ENCODE measurements around the gene RFNG.

The RFNG gene

GRCh38 chr17:82077617-82078358 is 26.2 kb upstream of the RFNG start:
- DNase-seq (ENCODE audit: low read depth in 2 of 2) = no peak

DNA sequence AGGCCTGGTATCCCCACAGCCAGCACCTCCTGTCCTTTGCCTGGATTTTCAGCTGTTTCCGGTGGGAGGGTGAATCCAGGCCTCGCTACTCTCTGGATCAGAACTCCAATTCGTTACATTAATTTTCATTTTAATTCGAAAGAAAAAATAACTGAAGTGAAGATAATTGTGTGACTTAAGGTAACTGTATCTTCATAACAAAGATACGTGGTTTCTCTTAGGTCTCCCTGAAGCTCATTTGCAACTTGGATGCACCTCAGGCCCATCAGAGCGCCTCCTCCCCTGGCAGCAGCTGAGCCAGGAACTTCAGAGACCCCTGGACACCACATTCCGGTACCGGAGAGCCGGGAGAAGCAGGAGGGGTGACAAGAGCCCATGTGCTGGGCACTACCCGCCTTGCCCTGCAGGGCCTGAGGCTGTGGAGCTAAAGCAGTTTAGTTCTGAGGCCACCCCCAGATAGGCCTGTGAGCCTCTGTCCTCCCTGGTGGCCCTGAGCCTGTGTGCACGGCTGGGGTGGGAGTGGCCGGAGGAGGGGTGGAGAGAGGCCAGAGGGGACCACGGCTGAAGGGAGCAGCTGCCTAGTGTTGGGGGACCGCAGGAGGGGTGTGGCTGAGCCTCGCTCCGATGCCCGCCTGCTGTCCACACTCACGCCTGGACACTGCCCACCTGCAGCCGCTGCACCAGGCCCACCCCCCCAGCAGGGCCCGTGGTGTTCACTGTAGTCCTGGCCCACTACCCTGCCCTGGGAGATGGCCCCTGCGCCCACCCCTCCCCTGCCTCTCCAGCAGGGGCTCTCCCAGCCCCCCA is 25.4 kb upstream of the RFNG start:
- DNase-seq (ENCODE audit: low read depth in 2 of 2) = no peak

- no peak for DNase-seq (ENCODE audit: low read depth in 2 of 2)
Measured at GRCh38 chr17:82076018-82076784, 24.6 kb upstream of the RFNG start.

DNA sequence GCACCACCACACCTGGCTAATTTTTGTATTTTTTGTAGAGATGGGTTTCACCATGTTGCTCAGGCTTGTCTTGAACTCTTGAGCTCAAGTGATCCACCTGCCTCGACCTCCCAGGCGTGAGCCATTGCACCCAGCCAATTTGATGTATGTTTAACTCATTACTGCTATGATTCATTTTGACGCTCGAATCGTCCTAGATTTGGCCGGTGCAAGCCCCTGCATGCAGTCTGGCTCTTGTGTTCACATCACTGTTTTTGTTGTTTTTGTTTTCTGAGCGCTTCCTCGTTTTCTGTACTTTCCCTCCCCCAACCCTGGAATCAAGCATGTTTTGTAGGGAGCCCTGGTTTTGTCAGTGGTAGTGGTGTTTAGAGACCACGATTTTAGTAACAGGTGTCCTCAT is 21.8 kb upstream of the RFNG start:
- DNase-seq (ENCODE audit: low read depth in 2 of 2) = no peak

- no peak for DNase-seq (ENCODE audit: low read depth in 2 of 2)
Measured at GRCh38 chr17:82072827-82073226, 21.2 kb upstream of the RFNG start.

GRCh38 chr17:82070611-82071010 is 19.0 kb upstream of the RFNG start:
- DNase-seq (ENCODE audit: low read depth in 2 of 2) = no peak

DNA sequence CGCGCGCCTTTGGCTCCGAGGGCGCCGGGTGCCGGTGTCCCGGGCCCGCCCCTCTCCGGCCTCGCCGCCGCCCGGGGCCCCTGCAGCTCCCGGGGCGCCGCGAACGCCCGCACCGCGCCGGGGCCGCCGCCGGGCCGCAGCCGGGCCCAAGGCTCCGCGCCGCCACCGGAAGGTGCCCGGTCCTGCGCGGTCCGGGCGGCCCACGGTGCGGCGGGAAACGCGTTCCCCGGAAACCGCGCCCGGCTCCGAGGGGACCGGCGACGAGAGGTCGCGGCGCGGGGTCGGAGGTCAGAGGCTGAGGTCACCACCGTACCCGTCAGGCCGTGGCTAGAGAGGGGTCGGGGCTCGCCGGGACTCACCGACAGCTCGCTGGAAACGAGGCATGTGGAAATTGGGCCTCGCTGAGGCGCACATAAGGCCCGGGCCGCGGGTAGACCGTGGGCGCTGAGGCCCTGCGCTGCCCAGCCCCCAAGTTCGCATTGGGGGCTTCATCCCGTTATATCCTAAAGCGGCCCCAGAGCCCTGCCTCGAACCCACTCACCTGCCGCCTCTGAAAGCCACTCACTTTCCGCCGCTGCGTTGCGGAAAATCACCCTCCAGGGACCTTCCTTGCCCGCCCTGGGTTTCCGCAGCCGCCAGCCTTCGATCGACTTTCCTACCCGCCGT is 14.2 kb upstream of the RFNG start, which contains the start of gene DUS1L:
Gene DUS1L, minus strand, starts transcription at position 167 of the 666 bp plus-strand sequence. CDS start 745 bp downstream, outside the sequence.
- DNase-seq (ENCODE audit: low read depth in 2 of 2) = peak; percentile 19 to 63

- DNase-seq (ENCODE audit: low read depth in 2 of 2) = peak in 1 of 2 donors; percentile 25
Measured at GRCh38 chr17:82065193-82065637, 13.6 kb upstream of the RFNG start.

- DNase-seq (ENCODE audit: low read depth in 2 of 2) = no peak
Measured at GRCh38 chr17:82064433-82065192, 13.0 kb upstream of the RFNG start.

DNA sequence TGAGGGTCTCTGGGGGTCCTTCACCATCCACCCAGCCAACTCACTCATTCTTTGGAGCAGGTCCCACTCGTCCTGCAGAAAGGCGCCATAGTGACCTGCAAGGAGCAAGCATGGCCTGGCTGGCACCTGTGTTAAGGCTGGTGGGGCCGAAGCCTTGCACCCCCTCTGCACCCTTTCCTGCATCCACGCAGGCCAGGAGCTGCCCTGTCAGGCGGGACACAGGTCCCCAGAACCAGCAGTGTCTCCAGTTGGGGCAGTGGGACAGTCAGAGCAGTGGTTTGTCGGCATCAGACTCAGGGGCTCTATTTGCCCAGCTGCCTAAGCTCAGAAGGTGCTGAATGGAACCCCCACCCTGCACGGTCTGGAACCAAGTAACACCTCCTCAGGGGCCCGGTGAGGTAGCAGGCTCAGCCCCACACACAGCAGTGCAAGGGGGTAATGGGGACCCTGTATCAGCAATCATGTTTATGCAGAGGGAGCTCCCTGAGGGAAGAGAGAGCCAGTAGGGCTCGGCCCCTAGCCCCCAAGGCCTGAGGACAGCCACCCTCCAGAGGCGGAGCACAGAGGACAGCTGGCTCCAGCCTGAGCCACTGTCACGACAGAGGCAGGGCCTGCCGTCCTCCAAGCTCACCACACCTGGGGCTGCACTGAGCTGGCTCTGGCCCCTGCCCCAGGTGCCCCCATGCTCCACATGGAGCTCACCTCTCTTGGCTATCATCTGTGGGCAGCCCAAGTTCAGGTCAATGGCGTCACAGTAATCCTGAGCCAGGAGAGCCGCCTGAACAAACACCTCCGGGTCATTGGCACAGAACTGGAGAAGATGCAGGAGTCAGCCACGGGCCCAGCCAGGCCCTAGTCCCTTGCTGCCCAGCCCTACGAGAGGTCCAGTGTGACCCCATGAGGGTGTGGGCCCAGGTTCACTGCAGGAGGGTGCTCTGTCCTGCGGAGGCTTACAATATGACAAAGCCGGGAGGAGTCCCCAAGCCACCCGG is 12.1 kb upstream of the RFNG start:
- DNase-seq (ENCODE audit: low read depth in 2 of 2) = no peak

- DNase-seq (ENCODE audit: low read depth in 2 of 2) = no peak
Measured at GRCh38 chr17:82062984-82063368, 11.4 kb upstream of the RFNG start.

DNA sequence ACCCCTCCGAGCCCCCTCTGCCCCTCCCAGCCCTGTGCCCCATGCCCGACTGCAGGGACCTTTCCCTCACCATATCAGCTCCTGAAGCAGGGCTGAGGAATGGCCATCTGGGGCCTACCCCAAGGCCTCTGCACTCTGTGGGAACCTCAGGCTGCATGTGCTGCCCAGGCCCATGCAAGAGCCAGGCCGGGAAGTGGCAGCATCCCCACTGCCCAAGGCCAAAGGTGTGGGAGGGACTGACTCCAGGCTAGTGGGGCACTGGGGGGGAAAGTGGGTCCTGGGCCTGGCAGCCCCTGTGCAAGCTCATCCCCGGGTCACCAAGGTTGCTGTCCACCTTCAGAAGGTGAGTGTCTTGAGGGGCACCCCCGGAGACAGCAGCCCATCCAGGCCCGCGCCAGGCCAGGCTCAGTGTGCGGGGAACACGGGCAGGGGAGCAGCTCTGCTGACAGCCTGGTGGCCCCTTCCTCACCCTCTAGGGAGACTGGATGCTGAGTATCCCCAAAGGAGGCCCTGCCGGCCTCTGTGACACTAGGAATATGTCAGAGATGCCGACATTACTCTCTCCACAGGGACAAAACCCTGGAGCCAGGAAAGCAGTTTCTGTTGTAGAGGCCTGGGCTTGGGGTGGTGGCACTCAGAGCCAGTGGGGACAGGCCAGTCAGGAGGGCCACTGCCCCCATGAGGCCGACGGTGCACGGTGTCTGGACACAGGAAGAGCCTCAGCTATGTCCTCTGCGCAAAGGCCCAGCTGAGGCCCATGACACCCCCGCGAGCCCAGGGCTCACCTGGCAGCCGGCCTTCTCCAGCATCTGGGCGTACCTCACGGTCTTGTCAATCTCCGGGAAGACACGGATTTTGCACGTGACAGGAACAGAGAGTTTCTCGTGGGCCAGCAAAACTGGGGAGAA is 10.7 kb upstream of the RFNG start:
- no peak for DNase-seq (ENCODE audit: low read depth in 2 of 2)

DNA sequence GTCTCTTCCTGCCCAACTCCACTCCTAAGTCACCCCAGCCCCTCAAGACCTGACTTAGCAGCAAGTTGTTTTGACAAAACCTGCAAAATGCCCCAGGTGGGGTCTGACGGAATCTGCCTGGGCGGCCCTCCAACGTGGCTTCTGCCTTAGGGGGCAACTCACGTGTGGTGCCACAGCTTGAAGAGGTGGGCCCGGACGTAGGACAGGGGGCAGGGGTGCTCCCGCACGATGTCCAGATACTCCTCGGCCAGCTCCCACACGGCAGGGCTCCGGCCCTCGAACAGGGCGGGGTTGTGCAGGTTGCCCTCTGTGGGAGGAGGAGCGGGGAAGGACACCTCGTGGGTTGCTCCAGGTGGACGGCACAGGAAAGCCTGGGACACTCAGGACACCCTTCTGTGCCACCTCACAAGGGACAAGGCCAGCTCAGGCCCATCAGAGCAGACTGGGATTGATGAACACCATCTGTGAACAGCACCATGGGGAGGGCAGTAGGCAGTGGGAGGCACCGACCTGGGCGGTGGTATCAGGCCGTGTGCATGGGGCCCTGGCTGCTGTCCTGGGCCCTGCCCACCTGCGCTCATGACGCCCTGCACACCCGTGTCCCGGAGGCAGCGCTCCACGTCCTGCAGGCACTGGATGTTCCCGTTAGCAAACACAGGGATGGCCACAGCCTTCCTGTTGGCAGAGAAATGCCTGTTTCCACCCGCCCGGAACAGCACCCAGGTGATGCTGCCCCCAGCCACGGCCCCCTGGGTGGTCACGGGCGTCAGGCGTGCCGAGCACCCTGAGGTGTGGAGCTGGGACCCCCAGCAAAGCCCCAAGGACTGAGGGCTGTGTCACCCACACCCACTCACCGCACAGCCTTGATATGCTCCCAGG is 9.7 kb upstream of the RFNG start:
- DNase-seq (ENCODE audit: low read depth in 2 of 2) = no peak

DNA sequence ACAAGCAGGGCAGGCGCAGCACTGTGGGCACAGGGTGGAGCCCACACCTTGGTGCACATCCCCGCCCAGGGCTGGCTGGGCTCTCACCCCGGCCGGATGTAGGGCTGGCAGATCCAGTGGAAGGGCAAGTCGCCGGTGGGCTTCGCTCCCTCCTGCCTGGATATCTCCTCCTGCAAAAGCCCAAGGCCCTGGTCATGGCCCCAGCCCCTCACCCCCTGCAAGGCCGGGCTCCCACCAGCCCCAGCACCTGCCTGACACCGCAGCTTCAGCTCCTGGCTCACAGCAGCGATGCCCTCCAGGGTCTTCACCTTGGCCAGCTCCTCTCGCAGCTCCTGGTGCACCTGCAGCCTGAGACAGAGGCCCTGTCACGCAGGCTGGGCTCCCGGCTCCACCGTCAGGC is 9.0 kb upstream of the RFNG start:
- no peak for DNase-seq (ENCODE audit: low read depth in 2 of 2)

DNA sequence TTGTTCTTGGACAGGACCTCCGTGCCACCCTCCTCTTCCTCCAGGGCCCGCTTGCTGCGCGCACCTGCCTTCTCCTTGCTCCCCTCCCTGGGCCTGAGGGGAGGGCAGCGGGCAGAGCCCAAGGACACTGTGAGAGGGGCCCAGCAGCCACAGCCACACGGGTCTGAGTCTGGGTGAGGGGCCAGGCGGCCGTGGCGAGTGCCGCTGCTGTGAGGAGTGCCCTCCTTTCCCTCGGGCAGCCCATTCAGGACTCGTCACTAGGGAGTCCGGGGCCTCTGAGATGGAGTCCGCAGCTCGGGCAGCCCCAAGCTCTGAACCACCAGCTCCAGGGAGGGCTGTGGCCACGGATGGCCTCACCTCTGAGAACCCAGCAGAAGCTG is 8.4 kb upstream of the RFNG start:
- no peak for DNase-seq (ENCODE audit: low read depth in 2 of 2)

- no peak for DNase-seq (ENCODE audit: low read depth in 2 of 2)
Measured at GRCh38 chr17:82059272-82060000, 7.8 kb upstream of the RFNG start.

DNA sequence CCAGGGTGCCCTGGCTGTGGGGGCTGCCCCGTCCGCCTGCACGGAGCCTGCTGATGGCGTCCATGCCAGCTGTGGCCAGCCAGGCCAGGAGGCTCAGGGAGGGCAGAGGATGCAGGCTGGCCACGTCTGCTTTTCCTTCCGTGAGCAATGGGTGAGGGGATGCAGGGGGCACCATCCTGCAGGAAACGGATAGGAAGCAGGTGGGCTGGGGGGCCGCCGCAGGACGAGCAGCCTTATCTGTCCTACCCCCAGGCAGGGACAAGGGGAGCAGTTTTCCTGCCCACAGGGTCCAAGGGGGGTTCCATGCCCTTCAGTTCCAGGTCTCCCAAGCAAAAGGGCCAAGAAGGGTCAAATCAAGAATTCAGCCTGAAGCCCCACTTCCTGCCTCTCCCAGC is 7.2 kb upstream of the RFNG start:
- DNase-seq (ENCODE audit: low read depth in 2 of 2) = no peak

Data from stimulated activated CD8-positive, alpha-beta memory T cell treated with anti-CD3 and anti-CD28 coated beads, Interleukin-7, amount 100 ng/mL, for 4 hours (primary cell).